NB4 (cell line): ENCODE results near the gene XPNPEP1.

ENCODE experiments used
- CTCF ChIP-seq: IDR thresholded peaks from one replicate; pipeline ENCODE4 v1.5.1; 2012; ENCODE audit warnings: low read depth, low read length
- MAX ChIP-seq: IDR thresholded peaks from 2 replicates; pipeline ENCODE4 v1.6.1; 2011; ENCODE audit warnings: low read depth, low read length
- MYC ChIP-seq: IDR thresholded peaks from 2 replicates; pipeline ENCODE4 v1.6.1; 2011; ENCODE audit warnings: low read depth, low read length
- POLR2A ChIP-seq: IDR thresholded peaks from 2 replicates; pipeline ENCODE4 v1.6.1; 2011; ENCODE audit warnings: mild to moderate bottlenecking; ENCODE audit not compliant: insufficient read length; ENCODE audit errors: extremely low read depth

- TF ChIP-seq POLR2A (no peak), CTCF (no peak), MAX (no peak), MYC (no peak)
These were observed 3.3 kb downstream of the XPNPEP1 start for GRCh38 chr10:109920016-109920415.
